Mammary epithelial cell (primary cell): ENCODE data around the gene SMOC1.

Source experiments
- CTCF ChIP-seq, 2 donors: IDR thresholded peaks in 1 of 2; conservative IDR thresholded peaks in 1 of 2; 2 replicates each; pipeline ENCODE4 v1.5.1; 2011 to 2012; ENCODE audit warnings: inconsistent platforms in 2 of 2, low read length in 2 of 2, mild to moderate bottlenecking in 2 of 2, control low read depth in 1 of 2, low read depth in 1 of 2; ENCODE audit not compliant: insufficient read depth in 1 of 2; ENCODE audit errors: extremely low read depth in 1 of 2
- EZH2 ChIP-seq: IDR thresholded peaks from 2 replicates; pipeline ENCODE4 v1.6.1; 2012; ENCODE audit warnings: low read length, inconsistent platforms, borderline replicate concordance

GRCh38 chr14:70050136-70050535, 170.9 kb downstream of the SMOC1 start:
- TF ChIP-seq CTCF (conservative IDR thresholded peaks at IDR 0.05 in 1 of 2, IDR thresholded peaks at IDR 0.05 in 1 of 2; ENCODE audit: extremely low read depth in 1 of 2, insufficient read depth in 1 of 2, low read depth in 1 of 2, low read length in 2 of 2) (no peak), EZH2 (no peak)
